HG03520 (cell line): ENCODE data around the gene HPS4.
"Not testable (repeated sequence)": the region's sequence is repeated elsewhere in the genome, so short reads cannot be mapped to it uniquely, and the experiment has no call there.

Experiments
- ATAC-seq: cut with Tn5 transposase; IDR thresholded peaks from one replicate; pipeline ENCODE4 v1.9.1; 2021; ENCODE audit warnings: mild to moderate bottlenecking, moderate library complexity; ENCODE audit not compliant: unreplicated experiment

HPS4 gene

GRCh38 chr22:26483439-26484359 lies at the start of gene HPS4, which contains the start of gene SRRD:
HPS4 (minus strand) TSS chr22:26483783; CDS start chr22:26481762, 2,021 bp downstream.
SRRD (plus strand) TSS chr22:26483877; CDS start chr22:26483891, 14 bp downstream.
- ATAC-seq = peak; percentile 59

DNA sequence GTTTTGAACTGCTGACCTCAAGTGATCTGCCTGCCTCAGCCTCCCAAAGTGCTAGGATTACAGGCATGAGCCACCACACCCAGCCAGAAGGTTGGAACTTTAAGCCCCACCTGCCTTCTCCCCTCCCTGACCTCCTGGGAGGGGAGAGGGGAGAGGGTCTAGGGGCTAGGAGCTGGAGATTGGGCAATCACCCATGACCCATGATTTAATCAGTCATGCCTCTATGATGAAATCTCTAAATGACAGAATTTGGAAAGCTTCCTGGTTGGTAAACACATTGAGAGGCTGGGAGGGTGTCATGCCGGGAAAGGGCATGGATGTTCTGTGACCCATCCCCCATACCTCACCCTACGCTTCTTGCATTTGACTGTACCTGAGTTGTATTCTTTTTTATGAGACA lies 45.8 kb upstream of the HPS4 start:
- ATAC-seq = no peak

DNA sequence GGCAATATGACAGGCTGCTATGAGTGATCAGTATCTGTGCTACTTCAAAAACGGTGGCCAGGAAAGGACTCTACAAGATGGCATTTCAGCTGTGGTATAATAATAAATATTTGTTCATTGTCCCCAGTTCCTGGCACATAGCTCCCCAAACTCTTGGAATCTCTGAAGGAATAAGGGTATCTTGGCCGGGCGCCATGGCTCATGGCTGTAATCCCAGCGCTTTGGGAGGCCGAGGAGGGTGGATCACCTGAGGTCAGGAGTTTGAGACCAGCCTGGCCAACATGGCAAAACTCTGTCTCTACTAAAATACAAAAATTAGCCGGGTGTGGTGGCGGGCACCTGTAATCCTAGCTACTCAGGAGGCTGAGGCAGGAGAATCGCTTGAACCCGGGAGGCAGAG lies 44.9 kb upstream of the HPS4 start:
- ATAC-seq = not testable (repeated sequence)

- no peak for ATAC-seq
Observed at GRCh38 chr22:26527574-26528465, 44.2 kb upstream of the HPS4 start.

DNA sequence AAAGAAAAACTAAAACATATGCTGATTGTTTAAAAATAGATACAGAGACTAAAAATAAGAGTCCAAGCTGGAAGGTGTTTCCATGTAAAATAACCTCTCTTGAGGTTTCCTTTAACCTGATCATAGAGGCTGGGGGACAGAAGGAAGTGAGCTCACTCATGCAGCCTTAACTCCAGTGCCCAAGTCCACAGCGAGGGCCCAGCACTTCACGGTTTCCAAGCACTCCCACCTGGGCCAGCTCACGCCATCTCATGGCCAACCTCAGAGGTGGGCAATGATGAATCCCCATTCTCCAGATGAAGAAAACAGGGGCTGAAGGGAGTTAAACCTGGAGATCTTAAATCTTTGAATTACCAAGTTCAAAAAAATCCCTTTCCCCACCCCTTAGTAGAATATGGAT lies 43.6 kb upstream of the HPS4 start:
- ATAC-seq = no peak

DNA sequence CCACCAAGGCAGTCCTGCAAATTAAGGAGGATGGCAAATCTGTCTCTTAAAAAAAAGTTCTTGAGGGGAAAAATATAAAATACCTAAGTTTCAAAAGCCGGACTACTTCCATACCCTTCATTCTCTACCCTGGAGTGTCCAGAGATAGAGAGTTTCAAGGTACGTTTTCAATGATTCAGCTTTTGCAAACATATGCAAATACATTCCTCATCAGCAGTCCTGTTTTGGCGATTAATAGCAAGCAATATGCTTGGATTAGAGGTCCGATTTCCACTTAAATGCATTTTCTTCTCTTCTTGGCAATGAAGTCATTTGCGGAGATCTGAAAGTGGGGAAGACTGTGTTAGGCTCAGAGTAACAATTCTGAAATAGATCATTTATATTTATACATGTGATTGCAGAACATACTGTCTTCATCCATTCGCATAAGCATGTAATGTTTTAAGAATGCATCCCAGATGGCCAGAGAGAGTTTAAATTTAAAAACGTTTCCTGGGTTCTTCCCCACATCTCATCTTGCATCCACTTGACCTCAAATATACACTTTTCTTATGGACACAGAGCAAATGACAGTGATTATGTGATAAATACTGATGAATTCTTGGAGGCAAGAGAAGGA lies 42.5 kb upstream of the HPS4 start:
- no peak for ATAC-seq

- no peak for ATAC-seq
Observed at GRCh38 chr22:26524870-26525269, 41.3 kb upstream of the HPS4 start.

DNA sequence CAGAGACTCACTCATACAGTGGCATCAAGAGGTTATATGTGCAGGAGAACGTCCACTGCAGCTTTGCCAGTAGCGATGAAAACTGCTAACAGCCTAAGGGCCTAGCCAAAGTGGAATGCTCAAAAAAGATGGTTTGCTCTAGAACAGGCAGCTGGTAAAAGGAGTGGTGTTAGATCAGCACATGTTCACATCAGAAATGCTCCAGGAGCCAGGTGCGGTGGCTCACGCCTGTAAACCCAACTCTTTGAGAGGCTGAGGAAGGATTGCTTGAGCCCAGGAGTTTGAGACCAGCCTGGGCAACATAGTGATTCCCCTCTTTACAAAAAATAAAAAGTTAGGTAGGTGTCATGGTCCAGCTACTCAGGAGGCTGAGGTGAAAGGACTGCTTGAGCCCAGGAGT lies 39.0 kb upstream of the HPS4 start:
- no peak for ATAC-seq

DNA sequence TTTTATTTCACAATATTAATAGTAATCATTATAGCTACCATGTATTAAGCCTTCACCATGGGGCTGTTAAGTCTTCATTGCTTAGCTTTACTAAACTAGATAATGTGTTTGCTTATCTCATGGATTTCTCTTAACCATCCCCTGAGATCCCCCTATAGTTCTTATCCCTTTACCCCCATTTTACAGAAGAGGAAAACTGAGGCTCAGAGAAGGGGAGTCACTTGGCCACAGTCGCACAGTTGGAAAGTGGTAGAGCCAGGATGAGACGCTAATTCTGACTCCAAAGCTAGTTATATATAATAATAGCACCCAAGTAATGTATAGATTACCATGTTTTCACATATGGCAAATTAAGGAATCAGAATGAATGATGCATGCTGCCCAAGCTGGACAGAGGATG lies 38.4 kb upstream of the HPS4 start:
- ATAC-seq = no peak

DNA sequence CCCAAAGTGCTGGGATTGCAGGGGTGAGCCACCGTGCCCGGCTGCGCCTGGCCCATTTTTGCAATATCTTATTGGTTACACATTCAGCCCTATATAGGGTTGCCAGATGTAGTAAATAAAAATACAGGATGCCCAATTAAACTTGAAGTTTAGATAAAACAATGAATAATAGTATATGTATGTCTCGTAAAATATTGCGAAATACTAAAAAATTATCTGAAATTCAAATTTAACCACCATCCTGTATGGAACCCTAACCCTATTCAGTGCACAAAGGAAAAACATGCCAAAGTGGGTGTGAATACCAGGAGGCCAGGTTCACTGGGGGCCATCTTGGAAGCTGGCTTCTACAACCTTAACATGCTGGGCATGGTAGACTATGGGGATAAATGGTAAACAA lies 33.8 kb upstream of the HPS4 start:
- no peak for ATAC-seq

DNA sequence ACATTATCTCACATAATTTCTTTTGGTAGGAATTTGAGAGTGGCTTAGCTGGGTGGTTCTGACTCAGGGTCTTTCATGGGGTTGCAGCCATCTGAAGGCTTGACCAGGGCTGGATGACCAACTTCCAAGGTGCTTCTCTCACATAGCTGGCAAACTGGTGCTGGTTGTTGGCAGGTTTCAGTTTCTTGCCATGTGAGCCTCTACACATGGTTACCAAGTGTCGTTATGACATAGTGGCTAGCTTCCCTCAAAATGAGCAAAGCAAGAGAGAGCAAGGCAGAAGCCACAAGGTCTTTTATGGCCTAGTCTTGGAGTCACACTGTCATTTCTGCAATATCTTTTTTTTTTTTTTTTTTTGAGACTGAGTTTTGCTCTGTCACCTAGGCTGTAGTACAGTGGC lies 32.9 kb upstream of the HPS4 start:
- no peak for ATAC-seq

GRCh38 chr22:26515931-26516330 lies 32.3 kb upstream of the HPS4 start:
- ATAC-seq = no peak

GRCh38 chr22:26514419-26515161 lies 31.0 kb upstream of the HPS4 start:
- ATAC-seq = no peak

GRCh38 chr22:26513838-26514237 lies 30.3 kb upstream of the HPS4 start:
- no peak for ATAC-seq

- ATAC-seq = peak; percentile 89
Observed at GRCh38 chr22:26512149-26512793, 28.7 kb upstream of the HPS4 start, which contains the start of gene TFIP11. TFIP11 (minus strand) TSS chr22:26512473; CDS start chr22:26510272, 2,201 bp downstream.

DNA sequence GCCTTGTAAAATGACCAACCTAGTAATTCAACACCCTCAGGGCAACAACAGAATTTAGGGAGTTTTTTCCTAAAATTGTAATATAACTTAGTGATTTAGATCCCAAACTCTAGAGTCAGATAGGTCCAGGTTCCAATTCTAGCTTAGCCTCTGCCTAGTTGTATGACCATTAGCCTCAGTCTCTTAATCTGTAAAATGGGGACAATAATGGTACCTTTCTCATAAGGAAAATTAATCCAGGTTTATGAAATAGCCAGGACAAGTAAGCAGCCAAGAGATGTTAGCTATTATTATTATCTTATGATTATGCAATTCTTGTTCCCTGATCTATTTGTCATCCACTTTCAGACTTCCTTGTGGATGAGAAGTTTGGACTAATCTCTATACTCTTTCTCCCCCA lies 24.6 kb upstream of the HPS4 start:
- no peak for ATAC-seq

DNA sequence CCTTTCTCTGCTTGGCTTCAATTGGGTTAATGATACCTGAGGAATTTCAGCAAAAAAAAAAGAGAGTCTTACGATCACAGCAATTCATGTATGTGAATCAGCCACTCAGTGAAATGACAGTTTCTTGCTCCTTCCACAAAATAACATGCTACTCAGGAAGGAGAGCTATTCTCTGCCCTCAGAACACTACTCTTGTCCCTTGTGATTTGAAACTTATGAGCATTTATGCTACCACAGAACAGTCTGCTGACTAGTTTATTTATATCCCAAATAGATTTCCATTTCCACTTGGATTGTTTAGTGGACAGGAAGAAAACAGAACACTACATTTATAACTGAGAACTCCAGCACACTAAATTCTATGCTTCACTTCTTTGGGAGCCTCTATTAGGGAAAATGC lies 20.2 kb upstream of the HPS4 start:
- ATAC-seq = no peak

GRCh38 chr22:26502688-26503561 lies 19.3 kb upstream of the HPS4 start:
- no peak for ATAC-seq

- ATAC-seq = no peak
Observed at GRCh38 chr22:26501996-26502395, 18.4 kb upstream of the HPS4 start.
